GM12892 (cell line): ENCODE data around the gene SMIM30.

Experiments used
- DNase-seq: peaks from one replicate; pipeline ENCODE4 v3.0.0; 2011; ENCODE audit not compliant: insufficient read length
- FAIRE-seq: peaks from 2 replicates; lab custom pipeline; 2011; peaks lifted over from hg19 to GRCh38; lab: Jason Lieb, UNC
- POLR2A ChIP-seq: IDR thresholded peaks from 2 replicates; pipeline ENCODE4 v1.6.1; 2011; ENCODE audit warnings: low read depth, low read length, control low read depth
- POLR2AphosphoS5 ChIP-seq: IDR thresholded peaks from 2 replicates; pipeline ENCODE4 v1.6.1; 2011; ENCODE audit warnings: low read depth, low read length, control low read depth
- TAF1 ChIP-seq: IDR thresholded peaks from 2 replicates; pipeline ENCODE4 v1.6.1; 2011; ENCODE audit warnings: low read depth, mild to moderate bottlenecking, control low read depth, low read length, borderline replicate concordance

SMIM30 gene

GRCh38 chr7:113078331-113078730, 40.0 kb downstream of the SMIM30 start:
- no peak for TF ChIP-seq POLR2A
- TF ChIP-seq POLR2AphosphoS5, result no peak
- no peak for TF ChIP-seq TAF1
- DNase-seq, result no peak
- FAIRE-seq, result no peak

- peak; percentile 44 for FAIRE-seq
- TF ChIP-seq POLR2A (no peak), POLR2AphosphoS5 (no peak), TAF1 (no peak)
- no peak for DNase-seq
These were observed 41.7 kb downstream of the SMIM30 start for GRCh38 chr7:113076703-113077102.

GRCh38 chr7:113071465-113071864, 46.9 kb downstream of the SMIM30 start:
- FAIRE-seq (no peak), DNase-seq (no peak)
- TF ChIP-seq POLR2AphosphoS5 (no peak), TAF1 (no peak), POLR2A (no peak)
